Gastroesophageal sphincter (tissue), 4 donors: ENCODE results near the gene S100A16. TPM values are rescaled to one million over a fixed set of nuclear protein-coding genes. Genes with fewer than 3 reads are reported as not detected.

Source experiments
- ATAC-seq: fragments of 150-250 bp; one replicate; pipeline ENCODE4 v1.9.1; 2016; ENCODE audit warnings: mild to moderate bottlenecking, moderate library complexity
- H3K27ac ChIP-seq, 4 donors: fragments of 200-600 bp; sonication (generic) in 3 of 4; 1 replicate in 3 of 4; 2 replicates in 1 of 4; pipeline ENCODE4 v1.5.1; 2016 to 2019
- H3K27me3 ChIP-seq: fragments of 200-600 bp; sonication (generic); one replicate; pipeline ENCODE4 v1.5.1; 2019
- H3K36me3 ChIP-seq, 2 donors: fragments of 200-600 bp; sonication (generic); one replicate each; pipeline ENCODE4 v1.5.1; 2019; ENCODE audit warnings: control low read depth in 1 of 2
- H3K4me1 ChIP-seq, 3 donors: fragments of 200-600 bp; sonication (generic); 1 replicate in 2 of 3; 2 replicates in 1 of 3; pipeline ENCODE4 v1.5.1; 2016 to 2019; ENCODE audit warnings: control low read depth in 2 of 3
- H3K4me3 ChIP-seq, 2 donors: fragments of 200-600 bp; sonication (generic); one replicate each; pipeline ENCODE4 v1.5.1; 2019; ENCODE audit warnings: mild to moderate bottlenecking in 1 of 2, moderate library complexity in 1 of 2
- H3K9me3 ChIP-seq, 3 donors: fragments of 200-600 bp; sonication (generic); one replicate each; pipeline ENCODE4 v1.5.1; 2017 to 2019; ENCODE audit warnings: control low read depth in 2 of 3
- EP300 ChIP-seq: sonication (generic); formaldehyde crosslinking; IDR thresholded peaks from one replicate; pipeline ENCODE4 v1.6.1; 2017; ENCODE audit warnings: antibody characterized with exemption, mild to moderate bottlenecking
- POLR2A ChIP-seq, 2 donors: fragments of 450-650 bp; IDR thresholded peaks; one replicate each; pipeline ENCODE4 v1.6.1; 2017; ENCODE audit warnings: antibody characterized with exemption in 2 of 2, mild to moderate bottlenecking in 2 of 2, moderate library complexity in 1 of 2
- POLR2AphosphoS5 ChIP-seq: sonication (generic); formaldehyde crosslinking; IDR thresholded peaks from one replicate; pipeline ENCODE4 v1.6.1; 2017; ENCODE audit warnings: antibody characterized with exemption
- WGBS, 2 donors: methylation state at CpG; one replicate each; pipeline ENCODE4 v1.1.5; 2018; ENCODE audit warnings: low coverage in 1 of 2; 5-methylcytosine and 5-hydroxymethylcytosine counted together
- total RNA-seq, 4 donors: library from RNA; depleted of rRNA; stranded (reverse); fragments of >200 nt; gene quantifications; one replicate each; pipeline ENCODE4 v1.1.0, GENCODE V29; 2016
- TF ChIP-seq, protein P1 (sequence below), 4 experiments: fragments of 200-600 bp in 2 of 4; fragments of 450-650 bp in 2 of 4; sonication (generic) in 1 of 4; IDR thresholded peaks; one replicate each; pipeline ENCODE4 v1.5.1; 2017 to 2019; ENCODE audit warnings: antibody characterized with exemption in 4 of 4, mild to moderate bottlenecking in 2 of 4, moderate library complexity in 2 of 4

Gene S100A16
- total RNA-seq, 4 donors from 2014 or later = 49.7 to 121 (median 71.5) TPM

DNA sequence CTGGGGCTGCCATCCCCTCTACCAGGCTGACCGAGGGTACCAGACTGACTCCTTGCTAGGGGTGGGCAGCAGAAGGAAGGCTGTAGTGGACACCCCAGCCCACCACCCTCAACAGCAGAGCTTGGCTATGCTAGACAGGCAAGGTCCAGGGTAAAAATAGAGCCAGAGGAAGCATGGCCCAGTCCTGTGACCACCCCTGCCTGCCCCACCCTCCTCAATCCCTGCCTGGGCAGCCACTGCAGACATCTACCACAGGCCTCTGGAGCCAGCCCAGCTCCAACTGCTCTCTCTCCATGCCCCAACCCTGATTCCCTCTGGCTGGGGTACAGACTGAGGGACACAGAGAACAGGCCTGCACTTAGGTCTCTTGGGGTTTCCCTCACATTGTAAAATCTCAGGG is 17.0 kb upstream of the S100A16 start:
- H3K36me3 ChIP-seq = peaks cover 0 to 4% of the 10 kb centered on the region in 2 donors
- H3K4me3 ChIP-seq = no peak overlapping the region
- H3K27ac ChIP-seq = peak overlapping the region in 2 of 4 donors; percentile 14 to 83
- no peak for ATAC-seq
- H3K9me3 ChIP-seq = no peaks in the 10 kb centered on the region
- WGBS, 2 donors = 100% methylated on average over 1 of the region's 1 CpG; no CpG with 5 or more reads in 1 of the 2 donors
- no peaks in the 10 kb centered on the region for H3K27me3 ChIP-seq
- H3K4me1 ChIP-seq = peaks cover 0 to 59% (median 15%) of the 10 kb centered on the region in 3 donors
- TF ChIP-seq EP300 (no peak), POLR2A (IDR thresholded peaks at IDR 0.05) (no peak), POLR2AphosphoS5 (no peak)
- TF ChIP-seq, protein P1, sequence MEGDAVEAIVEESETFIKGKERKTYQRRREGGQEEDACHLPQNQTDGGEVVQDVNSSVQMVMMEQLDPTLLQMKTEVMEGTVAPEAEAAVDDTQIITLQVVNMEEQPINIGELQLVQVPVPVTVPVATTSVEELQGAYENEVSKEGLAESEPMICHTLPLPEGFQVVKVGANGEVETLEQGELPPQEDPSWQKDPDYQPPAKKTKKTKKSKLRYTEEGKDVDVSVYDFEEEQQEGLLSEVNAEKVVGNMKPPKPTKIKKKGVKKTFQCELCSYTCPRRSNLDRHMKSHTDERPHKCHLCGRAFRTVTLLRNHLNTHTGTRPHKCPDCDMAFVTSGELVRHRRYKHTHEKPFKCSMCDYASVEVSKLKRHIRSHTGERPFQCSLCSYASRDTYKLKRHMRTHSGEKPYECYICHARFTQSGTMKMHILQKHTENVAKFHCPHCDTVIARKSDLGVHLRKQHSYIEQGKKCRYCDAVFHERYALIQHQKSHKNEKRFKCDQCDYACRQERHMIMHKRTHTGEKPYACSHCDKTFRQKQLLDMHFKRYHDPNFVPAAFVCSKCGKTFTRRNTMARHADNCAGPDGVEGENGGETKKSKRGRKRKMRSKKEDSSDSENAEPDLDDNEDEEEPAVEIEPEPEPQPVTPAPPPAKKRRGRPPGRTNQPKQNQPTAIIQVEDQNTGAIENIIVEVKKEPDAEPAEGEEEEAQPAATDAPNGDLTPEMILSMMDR (IDR thresholded peaks at IDR 0.05) = no peak

DNA sequence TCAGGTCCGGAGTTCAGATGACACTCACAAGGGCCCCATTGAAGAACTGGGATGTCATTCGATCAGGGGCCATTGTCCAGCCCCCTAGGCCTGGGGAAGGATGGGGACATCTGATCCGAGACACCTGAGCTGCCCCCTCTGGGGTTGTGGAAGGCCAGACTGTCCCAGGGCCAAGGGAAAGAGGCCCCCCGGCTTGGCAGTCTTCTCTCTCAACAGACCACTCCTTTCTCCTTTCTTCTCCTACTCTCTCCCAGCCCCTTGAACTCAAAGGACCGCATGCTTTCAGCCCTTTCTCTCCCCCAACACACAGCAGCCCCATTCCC is 16.4 kb upstream of the S100A16 start:
- WGBS, 2 donors = 60 to 62% methylated on average over 1 to 4 of the region's 5 CpGs
- Histone ChIP-seq H3K27ac (peak overlapping the region in 1 of 4 donors; percentile 83), H3K27me3 (no peaks in the 10 kb centered on the region), H3K4me1 (peaks cover 0 to 59% (median 15%) of the 10 kb centered on the region in 3 donors), H3K9me3 (no peaks in the 10 kb centered on the region), H3K36me3 (peaks cover 0 to 10% of the 10 kb centered on the region in 2 donors), H3K4me3 (no peak overlapping the region)
- TF ChIP-seq, protein P1 (IDR thresholded peaks at IDR 0.05) = no peak
- TF ChIP-seq EP300 (no peak), POLR2AphosphoS5 (no peak), POLR2A (IDR thresholded peaks at IDR 0.05) (no peak)
- no peak for ATAC-seq

- TF ChIP-seq POLR2A (IDR thresholded peaks at IDR 0.05) = no peak
- TF ChIP-seq, protein P1 (IDR thresholded peaks at IDR 0.05) = no peak
- TF ChIP-seq POLR2AphosphoS5 = no peak
- no peak for TF ChIP-seq EP300
- 74 to 100% methylated on average over 1 to 3 of the region's 6 CpGs for WGBS, 2 donors
- no peak for ATAC-seq
- peaks cover 0 to 60% (median 15%) of the 10 kb centered on the region in 3 donors for H3K4me1 ChIP-seq
- H3K9me3 ChIP-seq = no peaks in the 10 kb centered on the region
- peaks cover 0 to 15% of the 10 kb centered on the region in 2 donors for H3K36me3 ChIP-seq
- no peaks in the 10 kb centered on the region for H3K27me3 ChIP-seq
- no peak overlapping the region for H3K4me3 ChIP-seq
- H3K27ac ChIP-seq = peak overlapping the region in 3 of 4 donors; percentile 83 to 91 (median 88)
These were observed 15.9 kb upstream of the S100A16 start for GRCh38 chr1:153628638-153629342.

DNA sequence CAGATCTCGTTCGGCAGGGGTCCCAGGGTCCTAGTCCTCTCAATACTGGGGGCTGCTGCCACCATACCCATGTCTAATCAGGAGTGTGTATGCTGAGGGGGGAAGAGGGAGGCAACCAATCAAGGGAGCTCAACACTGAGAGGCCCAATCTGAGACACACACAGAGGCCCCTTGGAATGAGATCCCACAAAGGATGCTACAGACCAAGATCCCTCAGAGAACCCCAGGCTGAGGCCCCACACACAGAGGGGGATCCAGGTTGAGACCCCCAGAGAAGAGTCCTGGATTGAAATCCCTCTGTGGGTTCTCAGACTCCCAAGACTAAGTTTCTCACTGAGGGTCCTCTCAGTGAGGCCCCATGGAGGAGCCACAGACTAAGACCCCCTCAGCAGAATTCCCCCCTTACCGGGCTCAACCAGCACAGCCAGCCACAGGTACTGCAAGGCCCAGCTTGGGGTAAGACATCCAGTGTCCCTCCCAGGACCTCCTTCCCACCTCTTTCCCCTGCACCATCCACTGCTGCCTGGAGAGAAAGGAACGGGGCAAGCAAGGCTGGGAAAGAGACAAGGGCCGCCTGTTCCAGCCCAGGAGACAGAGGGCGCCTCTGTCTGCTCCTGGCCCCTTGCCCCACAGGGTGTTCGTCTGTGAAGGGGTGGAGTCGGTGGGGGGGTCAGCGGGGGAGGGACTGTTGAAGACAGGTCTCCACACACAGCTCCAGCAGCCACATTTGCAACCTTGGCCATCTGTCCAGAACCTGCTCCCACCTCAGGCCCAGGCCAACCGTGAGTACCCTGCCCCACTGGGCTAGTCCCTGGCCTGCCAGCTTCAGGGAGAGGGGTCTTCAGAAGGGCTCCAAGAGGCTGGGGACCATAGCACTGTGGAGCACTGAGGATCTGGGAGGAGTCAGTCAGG is 15.0 kb upstream of the S100A16 start, which contains the start of gene S100A1:
TSS of gene S100A1 (plus strand) at position 720 of the 912 bp plus-strand sequence. CDS start 2,088 bp downstream, outside the sequence.
- peaks cover 0 to 59% (median 15%) of the 10 kb centered on the region in 3 donors for H3K4me1 ChIP-seq
- H3K27ac ChIP-seq = peak within 1 kb of the TSS; percentile 60 to 91 (median 86)
- H3K9me3 ChIP-seq = no peaks in the 10 kb centered on the region
- ATAC-seq = peak; percentile 23
- no peak for TF ChIP-seq POLR2AphosphoS5
- TF ChIP-seq POLR2A (IDR thresholded peaks at IDR 0.05) = no peak
- no peak for TF ChIP-seq EP300
- TF ChIP-seq, protein P1 (IDR thresholded peaks at IDR 0.05) = no peak
- H3K27me3 ChIP-seq = no peaks in the 10 kb centered on the region
- peak within 1 kb of the TSS; percentile 46 to 61 for H3K4me3 ChIP-seq
- H3K36me3 ChIP-seq = peaks cover 0 to 23% of the 10 kb centered on the region in 2 donors
- WGBS, 2 donors = 0 to 80% methylated on average over 1 of the region's 10 CpGs
